IMR-90 (cell line): ENCODE measurements around the gene LRRTM3. TPM values are rescaled to one million over a fixed set of nuclear protein-coding genes. Genes with fewer than 3 reads are reported as not detected.

ENCODE experiments used
- ATAC-seq: fragments of 200-7000 bp; cut with Tn5 transposase; 2 replicates; pipeline ENCODE4 v1.9.1; 2020; ENCODE audit warnings: low read depth, mild to moderate bottlenecking, moderate library complexity
- BruUV-seq: library from RNA; stranded (reverse); fragments of 400-500 nt; replicated peaks from 2 replicates; lab custom pipeline; 2021; lab: Mats Ljungman, UMichigan
- CTCF ChIA-PET: fragments of 300-600 bp; formaldehyde crosslinking; extraction: SDS; loops from one replicate; lab custom pipeline; 2021; ENCODE audit warnings: antibody characterized with exemption; lab: Yijun Ruan, JAX
- POLR2A ChIA-PET: fragments of 300-600 bp; sonication (Branson Sonifier 250); formaldehyde crosslinking; loops from one replicate; lab custom pipeline; 2022; ENCODE audit warnings: antibody characterized with exemption; ENCODE audit not compliant: unreplicated experiment; lab: Charles Lee
- DNase-seq: peaks from one replicate; pipeline ENCODE4 v3.0.0; 2013
- H2AFZ ChIP-seq: replicated peaks from 2 replicates; pipeline ENCODE3; 2013; ENCODE audit warnings: low read length, mild to moderate bottlenecking; ENCODE audit not compliant: poor library complexity
- H2AK5ac ChIP-seq: 2 replicates; pipeline ENCODE4 v1.6.1; 2013; ENCODE audit warnings: low read depth, low read length, inconsistent platforms
- H2AK9ac ChIP-seq: replicated peaks from 2 replicates; pipeline ENCODE3; 2013; ENCODE audit warnings: mild to moderate bottlenecking, low read depth, low read length, moderate library complexity; ENCODE audit not compliant: poor library complexity
- H2BK120ac ChIP-seq: 2 replicates; pipeline ENCODE4 v1.6.1; 2013; ENCODE audit warnings: low read depth, low read length, inconsistent platforms
- H2BK15ac ChIP-seq: 3 replicates; pipeline ENCODE4 v1.6.1; 2013; ENCODE audit warnings: low read depth, low read length, inconsistent platforms
- H2BK20ac ChIP-seq: 2 replicates; pipeline ENCODE4 v1.6.1; 2013; ENCODE audit warnings: low read depth, mild to moderate bottlenecking, inconsistent platforms, low read length, moderate library complexity
- H2BK5ac ChIP-seq: 2 replicates; pipeline ENCODE4 v1.6.1; 2013; ENCODE audit warnings: mild to moderate bottlenecking, low read depth, low read length, inconsistent platforms; ENCODE audit not compliant: poor library complexity, severe bottlenecking
- H3K14ac ChIP-seq: replicated peaks from 2 replicates; pipeline ENCODE4 v1.6.1; 2013; ENCODE audit warnings: low read depth, low read length, inconsistent platforms
- H3K18ac ChIP-seq: 2 replicates; pipeline ENCODE4 v1.6.1; 2013; ENCODE audit warnings: low read depth, low read length, control low read depth
- H3K23ac ChIP-seq: 2 replicates; pipeline ENCODE4 v1.6.1; 2013; ENCODE audit warnings: low read depth, low read length, inconsistent platforms
- H3K27ac ChIP-seq: 2 replicates; pipeline ENCODE4 v1.5.1; 2013; ENCODE audit warnings: mild to moderate bottlenecking, control low read depth, low read length; ENCODE audit not compliant: insufficient read depth
- H3K27me3 ChIP-seq: 2 replicates; pipeline ENCODE4 v1.6.1; 2013; ENCODE audit warnings: low read length; ENCODE audit not compliant: control insufficient read depth, insufficient read depth
- H3K36me3 ChIP-seq: 2 replicates; pipeline ENCODE4 v1.6.1; 2013; ENCODE audit warnings: low read length, mixed read lengths; ENCODE audit not compliant: control insufficient read depth, insufficient read depth
- H3K4ac ChIP-seq: 2 replicates; pipeline ENCODE4 v1.6.1; 2013; ENCODE audit warnings: low read depth, low read length, inconsistent platforms
- H3K4me1 ChIP-seq: 2 replicates; pipeline ENCODE4 v1.6.1; 2013; ENCODE audit warnings: low read length, mixed read lengths; ENCODE audit not compliant: control insufficient read depth, insufficient read depth
- H3K4me2 ChIP-seq: 2 replicates; pipeline ENCODE4 v1.6.1; 2013; ENCODE audit warnings: low read depth, mild to moderate bottlenecking, control low read depth, low read length, moderate library complexity
- H3K4me3 ChIP-seq: 2 replicates; pipeline ENCODE4 v1.5.1; 2013; ENCODE audit warnings: low read depth, mild to moderate bottlenecking, control low read depth, low read length, moderate library complexity; ENCODE audit not compliant: insufficient read depth
- H3K56ac ChIP-seq: 2 replicates; pipeline ENCODE4 v1.6.1; 2013; ENCODE audit warnings: low read length, inconsistent platforms; ENCODE audit not compliant: insufficient read depth; ENCODE audit errors: extremely low read depth
- H3K79me1 ChIP-seq, 2 experiments: 2 replicates each; pipeline ENCODE4 v1.6.1; 2013; ENCODE audit warnings: low read length in 2 of 2, inconsistent platforms in 1 of 2, low read depth in 1 of 2
- H3K9ac ChIP-seq: 2 replicates; pipeline ENCODE4 v1.6.1; 2013; ENCODE audit warnings: low read depth, low read length, control low read depth
- H3K9me1 ChIP-seq: 2 replicates; pipeline ENCODE4 v1.6.1; 2013; ENCODE audit warnings: low read length, inconsistent platforms; ENCODE audit not compliant: insufficient read depth
- H3K9me3 ChIP-seq: 2 replicates; pipeline ENCODE4 v1.6.1; 2013; ENCODE audit warnings: low read length; ENCODE audit not compliant: control insufficient read depth, insufficient read depth
- H4K20me1 ChIP-seq: 2 replicates; pipeline ENCODE4 v1.6.1; 2013; ENCODE audit warnings: low read length, inconsistent platforms; ENCODE audit not compliant: insufficient read depth
- H4K5ac ChIP-seq: 2 replicates; pipeline ENCODE4 v1.6.1; 2013; ENCODE audit warnings: mild to moderate bottlenecking, low read depth, low read length, control low read depth
- H4K8ac ChIP-seq, 2 experiments: 2 replicates each; pipeline ENCODE4 v1.6.1; 2013; ENCODE audit warnings: low read depth in 2 of 2, low read length in 2 of 2, control low read depth in 1 of 2, inconsistent platforms in 1 of 2
- H4K91ac ChIP-seq: 2 replicates; pipeline ENCODE4 v1.6.1; 2013; ENCODE audit warnings: low read depth, low read length, inconsistent platforms; ENCODE audit not compliant: insufficient read depth
- BHLHE40 ChIP-seq: fragments of 150-350 bp; IDR thresholded peaks from 2 replicates; pipeline ENCODE4 v1.6.1; 2016; ENCODE audit warnings: mild to moderate bottlenecking, low read depth, low read length
- CEBPB ChIP-seq: IDR thresholded peaks from 2 replicates; pipeline ENCODE4 v1.6.1; 2012; ENCODE audit warnings: low read depth, low read length, improper control_type of control experiment
- CHD1 ChIP-seq: IDR thresholded peaks from 2 replicates; pipeline ENCODE4 v1.6.1; 2012; ENCODE audit warnings: low read depth, low read length, improper control_type of control experiment
- FOS ChIP-seq: fragments of 150-350 bp; IDR thresholded peaks from 2 replicates; pipeline ENCODE4 v1.6.1; 2016; ENCODE audit warnings: low read depth, low read length
- MAFK ChIP-seq: IDR thresholded peaks from 2 replicates; pipeline ENCODE4 v1.6.1; 2012; ENCODE audit warnings: low read depth, low read length, improper control_type of control experiment
- MAZ ChIP-seq: IDR thresholded peaks from 2 replicates; pipeline ENCODE4 v1.6.1; 2012; ENCODE audit warnings: low read depth, mild to moderate bottlenecking, low read length, improper control_type of control experiment, moderate library complexity, borderline replicate concordance
- MXI1 ChIP-seq: IDR thresholded peaks from 2 replicates; pipeline ENCODE4 v1.6.1; 2012; ENCODE audit warnings: low read depth, mild to moderate bottlenecking, low read length, moderate library complexity, borderline replicate concordance
- NFE2L2 ChIP-seq: fragments of 150-350 bp; IDR thresholded peaks from 2 replicates; pipeline ENCODE4 v1.6.1; 2016; ENCODE audit warnings: low read depth, mild to moderate bottlenecking, low read length
- POLR2A ChIP-seq: IDR thresholded peaks from 2 replicates; pipeline ENCODE4 v1.6.1; 2012; ENCODE audit warnings: mild to moderate bottlenecking, low read depth, low read length
- RAD21 ChIP-seq: IDR thresholded peaks from 2 replicates; pipeline ENCODE4 v1.6.1; 2012; ENCODE audit warnings: low read length, improper control_type of control experiment
- RCOR1 ChIP-seq: IDR thresholded peaks from 2 replicates; pipeline ENCODE4 v1.6.1; 2012; ENCODE audit warnings: mild to moderate bottlenecking, low read length, improper control_type of control experiment; ENCODE audit not compliant: insufficient replicate concordance
- RFX5 ChIP-seq: IDR thresholded peaks from 2 replicates; pipeline ENCODE4 v1.8.0; 2012; ENCODE audit warnings: low read depth, mild to moderate bottlenecking, low read length, moderate library complexity
- SMC3 ChIP-seq: fragments of 150-350 bp; IDR thresholded peaks from 2 replicates; pipeline ENCODE4 v1.6.1; 2016; ENCODE audit warnings: low read depth, mild to moderate bottlenecking, antibody characterized with exemption, low read length, moderate library complexity
- WGBS, 2 experiments: methylation state at CpG; one replicate each; pipeline versions ENCODE4 v1.1.5 to v1.1.7; 2013; ENCODE audit warnings: missing lambda C conversion rate in 2 of 2; ENCODE audit not compliant: insufficient read length in 1 of 2; ENCODE audit errors: extremely low coverage in 2 of 2; 5-methylcytosine and 5-hydroxymethylcytosine counted together
- dilution Hi-C: fragments of 300-500 bp; cut with HindIII; formaldehyde crosslinking; loops from one replicate; pipeline ENCODE4 v1.14.3; 2018; ENCODE audit warnings: low sequenced_read_pairs; ENCODE audit not compliant: unreplicated experiment
- in situ Hi-C: fragments of 300-500 bp; cut with MboI; formaldehyde crosslinking; loops from 3 replicates; pipeline ENCODE4 v1.14.3; 2019; ENCODE audit warnings: low sequenced_read_pairs, inconsistent platforms, mixed read lengths
- intact Hi-C: fragments of 100-400 bp; cut with micrococcal nuclease; formaldehyde crosslinking; loops from 2 replicates; pipeline ENCODE4 v1.10.0; 2022
- polyA plus RNA-seq, 3 experiments: library from polyadenylated mRNA; depleted of rRNA; stranded (reverse); fragments of >200 nt; gene quantifications; 2 replicates each; pipeline ENCODE4 v1.2.3, GENCODE V29; 2012; ENCODE audit warnings: low replicate concordance in 1 of 3
- total RNA-seq: library from RNA; depleted of rRNA; stranded (reverse); fragments of >200 nt; gene quantifications from 2 replicates; pipeline ENCODE4 v1.2.3, GENCODE V29; 2012
- TF ChIP-seq, protein P1 (sequence below): conservative IDR thresholded peaks from 2 replicates; pipeline ENCODE4 v1.5.1; 2012; ENCODE audit warnings: mild to moderate bottlenecking, low read depth, low read length, improper control_type of control experiment
- TF ChIP-seq, protein P2 (sequence below): fragments of 150-350 bp; IDR thresholded peaks from 2 replicates; pipeline ENCODE4 v1.6.1; 2016; ENCODE audit warnings: low read depth, mild to moderate bottlenecking, low read length, moderate library complexity, borderline replicate concordance
- TF ChIP-seq, protein P3 (sequence below): fragments of 150-350 bp; IDR thresholded peaks from 2 replicates; pipeline ENCODE4 v1.6.1; 2017; ENCODE audit warnings: mild to moderate bottlenecking, antibody characterized with exemption, low read length, low read depth

The LRRTM3 gene
- total and polyA plus RNA-seq, 2 of the 4 experiments (the other 2 are of a cell fraction): under 0.01 TPM; not detected in 1

DNA sequence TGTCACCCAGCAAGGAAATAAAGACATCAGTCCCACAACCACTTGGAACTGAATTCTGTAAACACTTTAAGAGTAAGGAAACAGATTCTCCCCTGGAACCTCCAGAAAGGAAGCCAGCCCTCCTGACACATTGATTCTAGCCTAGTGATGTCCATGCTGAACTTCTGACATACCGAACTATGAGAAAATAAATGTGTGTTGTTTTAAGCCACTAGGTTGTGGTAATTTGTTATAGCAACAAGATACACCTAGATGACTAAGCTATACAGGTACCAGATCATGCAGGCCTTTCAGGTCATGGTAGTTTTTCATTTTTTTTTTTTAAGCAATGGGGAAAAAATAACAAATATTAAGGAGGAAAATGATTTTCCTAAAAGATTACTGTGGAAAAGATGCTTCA is 37.6 kb upstream of the LRRTM3 start:
- no peaks in the 10 kb centered on the region for H3K36me3 ChIP-seq
- no peak overlapping the region for H3K4me3 ChIP-seq
- no peak overlapping the region for H4K8ac ChIP-seq
- H2BK120ac ChIP-seq: no peak overlapping the region
- H2BK5ac ChIP-seq: no peak overlapping the region
- H3K27ac ChIP-seq: no peak overlapping the region
- intact Hi-C loops (no loop called here), dilution Hi-C loops (no loop called here), in situ Hi-C loops (no loop called here)
- no peak overlapping the region for H2AK9ac ChIP-seq
- no peak overlapping the region for H3K4ac ChIP-seq
- H4K91ac ChIP-seq: no peak overlapping the region
- no peak overlapping the region for H3K23ac ChIP-seq
- no peak overlapping the region for H3K18ac ChIP-seq
- POLR2A ChIA-PET: no interaction called here
- H4K5ac ChIP-seq: no peak overlapping the region
- H2BK15ac ChIP-seq: no peak overlapping the region
- no TSS peak for BruUV-seq
- no peak for ATAC-seq
- CTCF ChIA-PET: no interaction called here
- H3K9me3 ChIP-seq: no peaks in the 10 kb centered on the region
- H3K9me1 ChIP-seq: no peaks in the 10 kb centered on the region
- H3K56ac ChIP-seq: no peak overlapping the region
- H2AK5ac ChIP-seq: no peak overlapping the region
- no peaks in the 10 kb centered on the region for H3K79me1 ChIP-seq
- TF ChIP-seq, protein P1, sequence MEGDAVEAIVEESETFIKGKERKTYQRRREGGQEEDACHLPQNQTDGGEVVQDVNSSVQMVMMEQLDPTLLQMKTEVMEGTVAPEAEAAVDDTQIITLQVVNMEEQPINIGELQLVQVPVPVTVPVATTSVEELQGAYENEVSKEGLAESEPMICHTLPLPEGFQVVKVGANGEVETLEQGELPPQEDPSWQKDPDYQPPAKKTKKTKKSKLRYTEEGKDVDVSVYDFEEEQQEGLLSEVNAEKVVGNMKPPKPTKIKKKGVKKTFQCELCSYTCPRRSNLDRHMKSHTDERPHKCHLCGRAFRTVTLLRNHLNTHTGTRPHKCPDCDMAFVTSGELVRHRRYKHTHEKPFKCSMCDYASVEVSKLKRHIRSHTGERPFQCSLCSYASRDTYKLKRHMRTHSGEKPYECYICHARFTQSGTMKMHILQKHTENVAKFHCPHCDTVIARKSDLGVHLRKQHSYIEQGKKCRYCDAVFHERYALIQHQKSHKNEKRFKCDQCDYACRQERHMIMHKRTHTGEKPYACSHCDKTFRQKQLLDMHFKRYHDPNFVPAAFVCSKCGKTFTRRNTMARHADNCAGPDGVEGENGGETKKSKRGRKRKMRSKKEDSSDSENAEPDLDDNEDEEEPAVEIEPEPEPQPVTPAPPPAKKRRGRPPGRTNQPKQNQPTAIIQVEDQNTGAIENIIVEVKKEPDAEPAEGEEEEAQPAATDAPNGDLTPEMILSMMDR: no peak
- TF ChIP-seq RCOR1 (no peak), RFX5 (no peak), CEBPB (no peak), MXI1 (no peak), MAFK (no peak), MAZ (no peak), NFE2L2 (no peak), BHLHE40 (no peak), CHD1 (no peak), FOS (no peak), SMC3 (no peak), RAD21 (no peak), POLR2A (no peak)
- TF ChIP-seq, protein P2, sequence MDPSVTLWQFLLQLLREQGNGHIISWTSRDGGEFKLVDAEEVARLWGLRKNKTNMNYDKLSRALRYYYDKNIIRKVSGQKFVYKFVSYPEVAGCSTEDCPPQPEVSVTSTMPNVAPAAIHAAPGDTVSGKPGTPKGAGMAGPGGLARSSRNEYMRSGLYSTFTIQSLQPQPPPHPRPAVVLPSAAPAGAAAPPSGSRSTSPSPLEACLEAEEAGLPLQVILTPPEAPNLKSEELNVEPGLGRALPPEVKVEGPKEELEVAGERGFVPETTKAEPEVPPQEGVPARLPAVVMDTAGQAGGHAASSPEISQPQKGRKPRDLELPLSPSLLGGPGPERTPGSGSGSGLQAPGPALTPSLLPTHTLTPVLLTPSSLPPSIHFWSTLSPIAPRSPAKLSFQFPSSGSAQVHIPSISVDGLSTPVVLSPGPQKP: no peak
- TF ChIP-seq, protein P3, sequence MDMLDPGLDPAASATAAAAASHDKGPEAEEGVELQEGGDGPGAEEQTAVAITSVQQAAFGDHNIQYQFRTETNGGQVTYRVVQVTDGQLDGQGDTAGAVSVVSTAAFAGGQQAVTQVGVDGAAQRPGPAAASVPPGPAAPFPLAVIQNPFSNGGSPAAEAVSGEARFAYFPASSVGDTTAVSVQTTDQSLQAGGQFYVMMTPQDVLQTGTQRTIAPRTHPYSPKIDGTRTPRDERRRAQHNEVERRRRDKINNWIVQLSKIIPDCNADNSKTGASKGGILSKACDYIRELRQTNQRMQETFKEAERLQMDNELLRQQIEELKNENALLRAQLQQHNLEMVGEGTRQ: no peak
- H3K4me2 ChIP-seq: no peak overlapping the region
- no peaks in the 10 kb centered on the region for H3K27me3 ChIP-seq
- H2AFZ ChIP-seq: no peak overlapping the region
- no peak overlapping the region for H3K9ac ChIP-seq
- WGBS, 2 experiments: no CpG with 5 or more reads among the region's 1 CpG
- H3K14ac ChIP-seq: no peak overlapping the region
- no peak overlapping the region for H2BK20ac ChIP-seq
- H4K20me1 ChIP-seq: no peaks in the 10 kb centered on the region
- no peak for DNase-seq
- no peaks in the 10 kb centered on the region for H3K4me1 ChIP-seq
